Adrenal gland (tissue), 12 donors: Measurements from ENCODE around the gene CNTLN. TPM values are rescaled to one million over a fixed set of nuclear protein-coding genes. Genes with fewer than 3 reads are reported as not detected.

Source experiments
- DNase-seq, 7 donors: peaks; one replicate each; pipeline ENCODE4 v3.0.0-alpha.2; 2019 to 2020
- H3K27ac ChIP-seq, 5 donors: fragments of 200-600 bp; sonication (generic) in 4 of 5; 1 replicate in 3 of 5; 2 replicates in 2 of 5; pipeline versions ENCODE4 v1.5.1 to v1.8.0; 2016 to 2020; ENCODE audit warnings: mild to moderate bottlenecking in 1 of 5
- H3K27me3 ChIP-seq: fragments of 200-600 bp; 2 replicates; pipeline ENCODE4 v1.8.0; 2021
- H3K36me3 ChIP-seq, 2 donors: fragments of 200-600 bp; replicated peaks in 1 of 2; 1 replicate in 1 of 2; 2 replicates in 1 of 2; pipeline versions ENCODE4 v1.5.1 to v1.8.0; 2018 to 2022
- H3K4me1 ChIP-seq, 2 donors: fragments of 200-600 bp; replicated peaks in 1 of 2; 1 replicate in 1 of 2; 2 replicates in 1 of 2; pipeline versions ENCODE4 v1.5.1 to v1.8.0; 2018 to 2021
- H3K4me3 ChIP-seq, 4 donors: fragments of 200-600 bp; sonication (generic) in 3 of 4; one replicate each; pipeline ENCODE4 v1.5.1; 2016 to 2018
- H3K9me3 ChIP-seq, 3 donors: fragments of 200-600 bp; sonication (generic) in 1 of 3; replicated peaks in 1 of 3; 1 replicate in 2 of 3; 2 replicates in 1 of 3; pipeline versions ENCODE4 v1.5.1 to v1.8.0; 2016 to 2021
- POLR2A ChIP-seq, 2 donors: fragments of 450-650 bp; IDR thresholded peaks; one replicate each; pipeline ENCODE4 v1.6.1; 2017; ENCODE audit warnings: antibody characterized with exemption in 2 of 2, mild to moderate bottlenecking in 2 of 2, moderate library complexity in 1 of 2
- WGBS, 4 donors: extraction: QIAGEN DNeasy Blood & Tissue Kit in 2 of 4; methylation state at CpG; one replicate each; pipeline versions ENCODE4 v1.1.5 to v1.1.7; 2013 to 2017; 5-methylcytosine and 5-hydroxymethylcytosine counted together
- intact Hi-C, 2 donors: fragments of 100-400 bp; cut with DNase I; formaldehyde crosslinking; loops; one replicate each; pipeline versions ENCODE4 v1.14.1 to v1.15.0; 2022 to 2023
- polyA plus RNA-seq, 3 donors: library from polyadenylated mRNA; stranded (reverse); fragments of 200-250 nt in 2 of 3; fragments of 350-450 nt in 1 of 3; fragmentation: Illumina TruSeq in 1 of 3; extraction: RNeasy Lipid Tissue Mini Kit (QIAGEN cat#74804) in 1 of 3; gene quantifications; one replicate each; pipeline ENCODE4 v1.2.3, GENCODE V29; 2013 to 2014
- small RNA-seq, 2 donors: library from RNA; depleted of rRNA; stranded (forward); fragments of <200 nt; gene quantifications; one replicate each; pipeline ENCODE3, GENCODE V24; 2016
- total RNA-seq, 9 donors: library from RNA; depleted of rRNA in 4 of 9; stranded (reverse); fragments of >200 nt in 4 of 9; fragments of 120-200 nt in 1 of 9; fragmentation: NEBNext Ultra II Directional in 1 of 9; extraction: Animal tissue kit (Norgen Biotek cat#: 25700) in 1 of 9; gene quantifications; one replicate each; pipeline versions ENCODE4 v1.1.0 to v1.2.4, GENCODE V29; 2013 to 2023
- TF ChIP-seq, protein P1 (sequence below), 6 experiments: fragments of 450-650 bp in 4 of 6; fragments of 200-600 bp in 2 of 6; sonication (generic) in 1 of 6; IDR thresholded peaks; 1 replicate in 5 of 6; 2 replicates in 1 of 6; pipeline versions ENCODE4 v1.5.1 to v1.8.0; 2016 to 2021; ENCODE audit warnings: antibody characterized with exemption in 6 of 6, mild to moderate bottlenecking in 2 of 6, moderate library complexity in 1 of 6
- donor health status: healthy with polysubstance abuse.
- donor health status: Bipolar disorder and iron deficiency.
- donor health status: DM: yes; HTN: yes; CAD: no.
- donor health status: DM: no; HTN: no; CAD: no.
- donor health status: DM: no; HTN: no; CAD: no.
- donor health status: DM: yes; HTN: yes; CAD: no.

CNTLN gene
- total and polyA plus RNA-seq, 12 donors = 2.1 to 13.6 (median 6.4) TPM

DNA sequence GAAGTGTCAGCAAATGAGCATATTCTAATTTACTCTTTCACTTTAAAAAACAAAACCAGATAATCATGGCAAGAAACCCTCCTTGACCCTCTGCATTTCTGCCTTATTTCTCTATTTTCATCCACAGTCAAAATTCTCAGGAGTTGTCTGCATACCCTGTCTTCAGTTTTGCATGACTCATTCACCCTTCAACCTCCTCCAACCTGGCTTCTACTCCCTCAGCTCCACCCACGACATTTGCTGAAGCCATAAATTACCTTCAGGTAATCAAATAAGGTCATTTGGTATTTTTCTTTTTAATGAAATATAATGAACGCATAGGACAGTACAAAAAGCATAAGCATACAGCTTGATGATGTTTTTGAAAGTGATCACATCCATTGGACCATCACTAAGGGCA lies 416.2 kb downstream of the CNTLN start:
- TF ChIP-seq, protein P1, sequence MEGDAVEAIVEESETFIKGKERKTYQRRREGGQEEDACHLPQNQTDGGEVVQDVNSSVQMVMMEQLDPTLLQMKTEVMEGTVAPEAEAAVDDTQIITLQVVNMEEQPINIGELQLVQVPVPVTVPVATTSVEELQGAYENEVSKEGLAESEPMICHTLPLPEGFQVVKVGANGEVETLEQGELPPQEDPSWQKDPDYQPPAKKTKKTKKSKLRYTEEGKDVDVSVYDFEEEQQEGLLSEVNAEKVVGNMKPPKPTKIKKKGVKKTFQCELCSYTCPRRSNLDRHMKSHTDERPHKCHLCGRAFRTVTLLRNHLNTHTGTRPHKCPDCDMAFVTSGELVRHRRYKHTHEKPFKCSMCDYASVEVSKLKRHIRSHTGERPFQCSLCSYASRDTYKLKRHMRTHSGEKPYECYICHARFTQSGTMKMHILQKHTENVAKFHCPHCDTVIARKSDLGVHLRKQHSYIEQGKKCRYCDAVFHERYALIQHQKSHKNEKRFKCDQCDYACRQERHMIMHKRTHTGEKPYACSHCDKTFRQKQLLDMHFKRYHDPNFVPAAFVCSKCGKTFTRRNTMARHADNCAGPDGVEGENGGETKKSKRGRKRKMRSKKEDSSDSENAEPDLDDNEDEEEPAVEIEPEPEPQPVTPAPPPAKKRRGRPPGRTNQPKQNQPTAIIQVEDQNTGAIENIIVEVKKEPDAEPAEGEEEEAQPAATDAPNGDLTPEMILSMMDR (IDR thresholded peaks at IDR 0.05) = no peak
- no peak for TF ChIP-seq POLR2A (IDR thresholded peaks at IDR 0.05)
- Histone ChIP-seq H3K27me3 (no peaks in the 10 kb centered on the region), H3K4me3 (no peak overlapping the region), H3K27ac (no peak overlapping the region), H3K36me3 (no peaks in the 10 kb centered on the region), H3K4me1 (no peaks in the 10 kb centered on the region), H3K9me3 (no peaks in the 10 kb centered on the region)
- intact Hi-C loops = no loop called here
- no peak for DNase-seq
- 50 to 68% (median 55%) methylated on average over 2 of the region's 2 CpGs for WGBS, 4 donors

Small RNA genes lying within 50 kb of the gene (small RNA-seq; reads per million reads assigned to genes)
- 0 reads per million in 2 donors for gene RPS29P33
